ENCODE results near the gene SLC27A3. TPM values are rescaled to one million over a fixed set of nuclear protein-coding genes. Genes with fewer than 3 reads are reported as not detected.

Gene SLC27A3
- total and polyA plus RNA-seq, 10 of the 15 experiments (the other 5 are each of a cell fraction or from before 2014, with no cell fraction given), result 2.6 to 18.1 (median 8.3) TPM

DNA sequence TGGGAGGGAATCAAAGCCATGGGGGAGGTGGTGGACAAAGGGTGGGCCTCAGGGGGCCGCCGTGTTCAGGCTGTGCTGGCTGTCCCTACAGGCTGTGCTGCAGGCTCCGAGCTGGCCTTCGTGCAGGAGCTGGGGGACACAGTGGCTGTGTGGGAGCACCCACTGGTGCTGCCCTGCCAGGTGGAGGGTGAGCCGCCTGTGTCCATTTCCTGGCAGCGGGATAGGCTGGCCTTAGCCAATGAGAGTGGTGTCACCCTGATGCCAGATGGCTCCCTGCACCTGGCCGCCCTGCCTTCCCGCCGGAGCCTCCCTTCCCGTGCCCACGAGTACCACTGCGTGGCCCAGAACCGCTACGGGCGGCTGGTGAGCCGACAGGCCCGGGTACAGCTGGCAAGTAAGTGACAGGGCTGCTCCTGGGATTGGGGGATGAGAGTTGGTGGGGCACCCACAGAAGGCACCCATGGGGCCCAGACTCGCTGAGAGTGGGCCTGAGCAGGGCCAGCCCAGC is 20.2 kb downstream of the SLC27A3 start:
- SMC1A ChIA-PET (ENCODE audit: uncharacterized antibody, unreplicated experiment), result interaction anchor here (1.9 kb wide), 1 partner anchor 149 kb away, joined by 4 read pairs; no protein-coding TSS in a partner anchor
- in situ Hi-C loops (cut with MboI), result loop anchor here (10.0 kb wide), 1 partner anchor 189 kb away; the partner anchor contains the start of gene RAB13
- FAIRE-seq (no peak), DNase-seq (ENCODE audit: low read depth, low spot score) (no peak), ATAC-seq (no peak)
- CTCF ChIA-PET, result interaction anchor here (4.9 kb wide), 1 partner anchor 192 kb away, joined by 85 read pairs; the partner anchor contains the start of gene RAB13
- RAD21 ChIA-PET (ENCODE audit: unreplicated experiment), result interaction anchor here (2.1 kb wide), 1 partner anchor 190 kb away, joined by 7 read pairs; the partner anchor contains the start of gene RAB13
- Histone ChIP-seq H3K79me2 (ENCODE audit: control insufficient read depth, insufficient read depth, low read length) (no peaks in the 10 kb centered on the region), H3K9me3 (replicated peaks; ENCODE audit: control insufficient read depth, insufficient read depth, low read length) (no peaks in the 10 kb centered on the region), H3K27ac (ENCODE audit: control insufficient read depth, insufficient read depth) (no peak overlapping the region), H3K4me3 (no peak overlapping the region), H3K4me1 (ENCODE audit: control insufficient read depth, insufficient read depth, low read length) (peaks cover 18% of the 10 kb centered on the region), H3K27me3 (replicated peaks in 1 of 2; ENCODE audit: control insufficient read depth in 2 of 2, insufficient read depth in 2 of 2, low read length in 1 of 2) (no peaks in the 10 kb centered on the region), H3K36me3 (ENCODE audit: control insufficient read depth in 2 of 2, insufficient read depth in 2 of 2, low read length in 1 of 2) (no peaks in the 10 kb centered on the region; a peak in 1 of 4 replicates), H3K9ac (ENCODE audit: control insufficient read depth, insufficient read depth, low read length) (no peak overlapping the region), H2AFZ (ENCODE audit: control insufficient read depth, low read depth, low read length) (no peak overlapping the region), H4K20me1 (ENCODE audit: control insufficient read depth, insufficient read depth) (no peaks in the 10 kb centered on the region), H3K4me2 (ENCODE audit: control insufficient read depth, insufficient read depth) (no peak overlapping the region)
- POLR2A ChIA-PET, result no interaction called here
- BruUV-seq (replicated peaks), result no TSS peak
- intact Hi-C loops (cut with micrococcal nuclease; ENCODE audit: unreplicated experiment), result loop anchor here (5.0 kb wide), 1 partner anchor 477 kb away; the partner anchor contains the start of gene HAX1
- no peak for TF ChIP-seq KLF5 (IDR thresholded peaks at IDR 0.05; ENCODE audit: partially characterized antibody)
- TF ChIP-seq WRNIP1 (IDR thresholded peaks at IDR 0.05; ENCODE audit: borderline replicate concordance, low read depth, low read length), result no peak
- TF ChIP-seq, protein P1, sequence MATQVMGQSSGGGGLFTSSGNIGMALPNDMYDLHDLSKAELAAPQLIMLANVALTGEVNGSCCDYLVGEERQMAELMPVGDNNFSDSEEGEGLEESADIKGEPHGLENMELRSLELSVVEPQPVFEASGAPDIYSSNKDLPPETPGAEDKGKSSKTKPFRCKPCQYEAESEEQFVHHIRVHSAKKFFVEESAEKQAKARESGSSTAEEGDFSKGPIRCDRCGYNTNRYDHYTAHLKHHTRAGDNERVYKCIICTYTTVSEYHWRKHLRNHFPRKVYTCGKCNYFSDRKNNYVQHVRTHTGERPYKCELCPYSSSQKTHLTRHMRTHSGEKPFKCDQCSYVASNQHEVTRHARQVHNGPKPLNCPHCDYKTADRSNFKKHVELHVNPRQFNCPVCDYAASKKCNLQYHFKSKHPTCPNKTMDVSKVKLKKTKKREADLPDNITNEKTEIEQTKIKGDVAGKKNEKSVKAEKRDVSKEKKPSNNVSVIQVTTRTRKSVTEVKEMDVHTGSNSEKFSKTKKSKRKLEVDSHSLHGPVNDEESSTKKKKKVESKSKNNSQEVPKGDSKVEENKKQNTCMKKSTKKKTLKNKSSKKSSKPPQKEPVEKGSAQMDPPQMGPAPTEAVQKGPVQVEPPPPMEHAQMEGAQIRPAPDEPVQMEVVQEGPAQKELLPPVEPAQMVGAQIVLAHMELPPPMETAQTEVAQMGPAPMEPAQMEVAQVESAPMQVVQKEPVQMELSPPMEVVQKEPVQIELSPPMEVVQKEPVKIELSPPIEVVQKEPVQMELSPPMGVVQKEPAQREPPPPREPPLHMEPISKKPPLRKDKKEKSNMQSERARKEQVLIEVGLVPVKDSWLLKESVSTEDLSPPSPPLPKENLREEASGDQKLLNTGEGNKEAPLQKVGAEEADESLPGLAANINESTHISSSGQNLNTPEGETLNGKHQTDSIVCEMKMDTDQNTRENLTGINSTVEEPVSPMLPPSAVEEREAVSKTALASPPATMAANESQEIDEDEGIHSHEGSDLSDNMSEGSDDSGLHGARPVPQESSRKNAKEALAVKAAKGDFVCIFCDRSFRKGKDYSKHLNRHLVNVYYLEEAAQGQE (IDR thresholded peaks at IDR 0.05; ENCODE audit: low read depth, low read length), result no peak
- no peak for TF ChIP-seq PAX5 (IDR thresholded peaks at IDR 0.05; ENCODE audit: borderline replicate concordance, low read depth, low read length)
- no peak for TF ChIP-seq FOS (IDR thresholded peaks at IDR 0.05; ENCODE audit: borderline replicate concordance, extremely low read depth, insufficient read length)
- TF ChIP-seq, protein P2, sequence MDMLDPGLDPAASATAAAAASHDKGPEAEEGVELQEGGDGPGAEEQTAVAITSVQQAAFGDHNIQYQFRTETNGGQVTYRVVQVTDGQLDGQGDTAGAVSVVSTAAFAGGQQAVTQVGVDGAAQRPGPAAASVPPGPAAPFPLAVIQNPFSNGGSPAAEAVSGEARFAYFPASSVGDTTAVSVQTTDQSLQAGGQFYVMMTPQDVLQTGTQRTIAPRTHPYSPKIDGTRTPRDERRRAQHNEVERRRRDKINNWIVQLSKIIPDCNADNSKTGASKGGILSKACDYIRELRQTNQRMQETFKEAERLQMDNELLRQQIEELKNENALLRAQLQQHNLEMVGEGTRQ (IDR thresholded peaks at IDR 0.05; ENCODE audit: borderline replicate concordance, low read depth, low read length), result no peak
- TF ChIP-seq, protein P3, sequence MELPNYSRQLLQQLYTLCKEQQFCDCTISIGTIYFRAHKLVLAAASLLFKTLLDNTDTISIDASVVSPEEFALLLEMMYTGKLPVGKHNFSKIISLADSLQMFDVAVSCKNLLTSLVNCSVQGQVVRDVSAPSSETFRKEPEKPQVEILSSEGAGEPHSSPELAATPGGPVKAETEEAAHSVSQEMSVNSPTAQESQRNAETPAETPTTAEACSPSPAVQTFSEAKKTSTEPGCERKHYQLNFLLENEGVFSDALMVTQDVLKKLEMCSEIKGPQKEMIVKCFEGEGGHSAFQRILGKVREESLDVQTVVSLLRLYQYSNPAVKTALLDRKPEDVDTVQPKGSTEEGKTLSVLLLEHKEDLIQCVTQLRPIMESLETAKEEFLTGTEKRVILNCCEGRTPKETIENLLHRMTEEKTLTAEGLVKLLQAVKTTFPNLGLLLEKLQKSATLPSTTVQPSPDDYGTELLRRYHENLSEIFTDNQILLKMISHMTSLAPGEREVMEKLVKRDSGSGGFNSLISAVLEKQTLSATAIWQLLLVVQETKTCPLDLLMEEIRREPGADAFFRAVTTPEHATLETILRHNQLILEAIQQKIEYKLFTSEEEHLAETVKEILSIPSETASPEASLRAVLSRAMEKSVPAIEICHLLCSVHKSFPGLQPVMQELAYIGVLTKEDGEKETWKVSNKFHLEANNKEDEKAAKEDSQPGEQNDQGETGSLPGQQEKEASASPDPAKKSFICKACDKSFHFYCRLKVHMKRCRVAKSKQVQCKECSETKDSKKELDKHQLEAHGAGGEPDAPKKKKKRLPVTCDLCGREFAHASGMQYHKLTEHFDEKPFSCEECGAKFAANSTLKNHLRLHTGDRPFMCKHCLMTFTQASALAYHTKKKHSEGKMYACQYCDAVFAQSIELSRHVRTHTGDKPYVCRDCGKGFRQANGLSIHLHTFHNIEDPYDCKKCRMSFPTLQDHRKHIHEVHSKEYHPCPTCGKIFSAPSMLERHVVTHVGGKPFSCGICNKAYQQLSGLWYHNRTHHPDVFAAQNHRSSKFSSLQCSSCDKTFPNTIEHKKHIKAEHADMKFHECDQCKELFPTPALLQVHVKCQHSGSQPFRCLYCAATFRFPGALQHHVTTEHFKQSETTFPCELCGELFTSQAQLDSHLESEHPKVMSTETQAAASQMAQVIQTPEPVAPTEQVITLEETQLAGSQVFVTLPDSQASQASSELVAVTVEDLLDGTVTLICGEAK (IDR thresholded peaks at IDR 0.05; ENCODE audit: borderline replicate concordance), result no peak
- TF ChIP-seq SUPT20H (IDR thresholded peaks at IDR 0.05; ENCODE audit: borderline replicate concordance, control insufficient read depth, low read depth, low read length), result no peak
- 87% methylated on average over 18 of the region's 18 CpGs for WGBS (ENCODE audit: insufficient coverage, insufficient replicate concordance, low lambda C conversion rate, missing lambda C conversion rate)

Data from GM12878 (cell line).